DMS153 treated with DMSO at 0.1 percent for 48 hours (cell line): ENCODE results near the gene CARMIL1.
"Not testable (repeated sequence)": the region's sequence is repeated elsewhere in the genome, so short reads cannot be mapped to it uniquely, and the experiment has no call there.

Source experiments
- DNase-seq: peaks from one replicate; lab custom pipeline; 2025; ENCODE audit not compliant: unreplicated experiment; lab: John Stamatoyannopoulos, UW

CARMIL1 gene

DNA sequence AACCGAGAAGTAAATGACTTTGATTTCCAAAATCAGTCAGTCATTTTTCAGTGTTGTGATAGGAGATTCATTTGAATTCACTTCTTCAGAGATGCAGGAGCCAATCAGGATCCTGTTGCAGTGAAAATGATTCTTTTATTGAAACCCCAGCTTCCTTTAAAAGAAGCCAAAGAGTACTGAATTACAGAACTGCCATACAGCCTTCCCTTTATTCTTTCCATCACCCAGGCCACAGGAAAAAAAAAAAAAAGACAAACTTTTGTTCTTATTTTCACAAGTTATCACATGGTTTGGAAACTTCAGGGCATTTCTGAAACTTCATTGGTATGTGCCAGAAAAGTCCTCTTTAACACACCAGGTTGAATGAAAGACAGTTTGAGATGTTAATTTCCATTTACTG lies 1.8 kb upstream of the CARMIL1 start:
- DNase-seq: no peak

- no peak for DNase-seq
Measured at GRCh38 chr6:25277857-25278256, 1.3 kb upstream of the CARMIL1 start.

DNA sequence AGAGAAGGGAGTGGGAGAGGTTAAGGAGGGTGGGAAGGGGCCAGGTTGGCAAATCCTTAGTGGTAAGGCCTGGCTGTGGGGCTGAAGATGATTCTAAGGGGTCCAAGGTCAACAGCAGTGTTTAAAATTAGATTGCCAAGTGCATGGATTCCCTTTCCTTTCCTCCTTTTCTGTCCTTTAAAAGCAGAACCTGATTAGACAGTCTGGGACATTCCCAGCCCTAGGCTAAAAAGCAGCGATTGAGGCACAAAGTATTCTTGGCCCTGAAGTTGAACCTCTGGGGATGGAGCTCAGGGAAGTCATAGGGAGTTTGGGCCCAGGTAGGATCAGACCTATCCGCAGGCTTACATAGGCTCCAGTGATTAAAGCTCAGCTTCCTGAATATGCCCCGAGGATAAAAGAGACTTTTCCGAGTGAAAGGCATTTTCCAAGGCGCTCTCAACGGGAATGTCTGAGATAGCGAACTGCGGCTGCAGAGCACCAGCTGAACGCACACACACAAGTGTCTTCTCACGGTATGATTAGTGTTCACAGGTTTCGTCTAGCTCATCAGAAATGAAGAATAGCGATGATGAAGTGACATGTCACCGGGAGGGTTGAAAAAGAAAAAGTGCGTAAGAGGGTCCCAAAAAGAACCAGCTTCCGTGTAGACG lies 787 bp upstream of the CARMIL1 start:
- DNase-seq: no peak

DNA sequence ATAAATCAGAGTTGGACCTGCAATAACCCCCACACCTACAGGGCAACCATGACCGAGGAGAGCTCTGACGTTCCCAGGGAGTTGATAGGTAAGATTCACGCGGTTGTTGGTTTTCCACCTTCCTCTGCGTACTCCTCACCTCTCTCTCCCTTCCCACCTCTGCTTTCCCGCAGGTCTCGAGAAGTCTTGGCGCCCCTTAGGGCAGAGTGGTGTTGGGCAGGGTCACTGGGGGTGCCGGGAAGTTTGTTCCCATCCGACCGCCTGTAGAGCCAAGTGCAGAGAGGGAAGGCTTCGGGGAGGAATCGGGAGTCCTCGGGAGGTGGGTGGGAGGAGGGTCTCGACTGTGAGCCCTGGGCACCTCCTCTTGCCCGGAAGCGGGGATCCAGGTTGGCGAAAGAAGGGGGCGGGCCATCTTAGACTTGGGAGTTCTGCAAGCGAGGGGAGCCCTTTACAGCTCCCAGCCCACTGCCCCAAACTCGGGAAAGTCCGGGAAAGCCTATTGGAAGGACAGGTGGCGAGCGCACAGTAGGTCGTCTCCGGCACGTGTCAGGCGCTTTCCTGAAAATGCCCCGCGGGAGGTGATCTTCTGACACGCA lies 672 bp downstream of the CARMIL1 start:
- DNase-seq: no peak

DNA sequence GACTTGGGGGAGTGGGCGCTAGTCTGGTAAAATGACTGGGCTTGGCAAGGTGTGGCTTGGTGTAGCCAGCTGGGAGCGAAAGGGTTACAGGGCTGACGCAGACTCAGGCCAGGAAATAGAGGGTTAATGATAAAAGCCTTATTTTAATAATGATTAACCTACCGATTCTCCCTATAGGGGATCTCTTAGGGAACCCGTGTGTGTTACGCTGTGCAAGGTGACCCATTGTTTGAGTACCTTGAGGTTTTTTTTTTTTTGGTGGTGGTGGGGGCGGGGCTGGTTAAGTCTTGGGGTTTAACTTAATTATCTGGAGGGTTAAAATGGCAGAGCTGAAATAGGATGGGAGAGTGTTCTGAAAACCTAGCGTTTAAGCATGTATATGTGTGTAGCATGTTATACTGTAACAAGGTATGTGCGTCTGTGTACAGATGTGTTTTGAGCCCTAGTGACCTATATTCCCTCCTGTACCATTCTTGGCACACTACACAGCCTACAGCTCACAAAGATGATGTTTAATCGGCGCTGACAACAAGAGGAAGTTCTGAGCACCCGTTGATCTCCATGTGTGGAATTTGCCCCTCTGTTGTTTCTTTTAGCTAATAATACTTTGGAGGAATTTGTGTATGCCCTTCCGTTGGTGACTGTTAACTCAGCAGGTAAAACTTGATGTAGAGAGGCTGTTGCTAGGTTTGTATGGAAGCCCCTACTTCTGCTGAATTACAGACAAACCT lies 1.3 kb downstream of the CARMIL1 start:
- DNase-seq: no peak

- DNase-seq: no peak
Measured at GRCh38 chr6:25286891-25287290, 7.7 kb downstream of the CARMIL1 start.

GRCh38 chr6:25287941-25288340 lies 8.8 kb downstream of the CARMIL1 start:
- DNase-seq: no peak

DNA sequence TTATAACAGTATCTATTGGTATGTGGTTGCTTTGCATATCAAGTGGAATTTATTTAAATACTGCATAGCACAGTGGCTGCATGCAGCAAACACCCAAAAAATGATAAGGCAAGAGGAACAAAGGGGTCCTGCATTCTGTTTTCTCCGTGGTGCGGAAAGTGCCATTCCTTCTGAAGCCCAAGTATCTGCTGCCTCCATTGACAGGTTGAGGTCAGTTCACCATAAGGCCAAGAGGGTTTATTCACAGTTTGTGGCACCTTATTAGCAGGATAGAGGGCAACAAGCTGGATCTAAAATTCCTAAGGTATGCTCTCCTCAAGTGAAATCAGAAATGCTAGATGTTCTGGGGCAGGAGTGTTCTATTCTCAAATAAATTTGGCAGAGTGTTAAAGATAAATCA lies 9.3 kb downstream of the CARMIL1 start:
- no peak for DNase-seq

- no peak for DNase-seq
Measured at GRCh38 chr6:25290306-25291060, 11.3 kb downstream of the CARMIL1 start.

DNA sequence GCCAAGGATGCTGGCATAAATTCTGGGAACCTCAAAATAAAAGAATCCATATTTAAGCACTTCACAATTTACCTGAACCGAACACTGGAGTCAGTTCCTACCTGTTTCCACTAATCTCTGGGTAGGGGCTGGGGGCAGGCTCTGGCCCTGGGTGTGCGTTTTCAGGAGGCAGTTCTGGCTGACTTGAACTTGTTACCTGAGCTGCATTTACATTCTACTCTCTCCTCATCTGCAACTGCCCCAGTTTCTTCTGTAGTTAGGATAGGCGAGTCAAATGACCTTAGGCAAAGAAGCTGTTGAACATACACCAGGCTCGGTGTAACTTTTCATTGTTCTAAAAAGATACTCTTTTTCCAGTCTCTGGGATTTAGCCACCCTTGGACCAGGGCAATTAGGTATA lies 13.2 kb downstream of the CARMIL1 start:
- no peak for DNase-seq

- no peak for DNase-seq
Measured at GRCh38 chr6:25295651-25296050, 16.5 kb downstream of the CARMIL1 start.

DNA sequence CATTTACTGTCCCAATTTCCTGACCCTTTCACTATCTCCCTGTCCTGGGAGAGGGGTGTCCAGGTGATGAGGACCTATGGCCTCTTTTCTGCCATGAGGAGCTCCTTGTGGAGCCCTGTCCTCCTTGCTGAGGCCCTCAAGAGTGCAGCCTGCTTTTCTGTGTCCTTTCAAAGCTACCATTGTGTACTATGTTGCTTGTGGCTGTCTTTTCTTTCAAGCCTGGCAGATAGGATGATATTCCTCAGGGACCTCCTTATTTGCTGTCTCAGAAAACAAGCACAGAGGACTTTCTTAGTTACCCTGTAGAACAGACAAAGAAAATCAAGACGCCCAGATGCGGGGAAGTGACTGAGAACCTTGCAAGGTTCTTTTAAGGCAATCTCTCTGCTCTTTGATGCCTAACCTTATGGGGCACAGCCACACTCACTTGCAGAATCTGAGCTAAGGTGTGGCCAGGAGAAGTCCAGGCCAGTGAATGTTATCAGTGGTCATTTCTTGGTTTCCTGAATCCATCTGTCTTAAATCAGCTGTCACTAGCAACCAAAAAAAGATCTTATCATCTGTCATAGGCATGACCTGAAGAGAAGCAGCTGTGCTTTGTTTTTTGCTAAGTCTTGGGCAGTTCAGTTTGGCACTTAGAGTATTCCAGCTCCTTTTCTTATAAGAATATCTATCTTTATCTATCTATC lies 17.2 kb downstream of the CARMIL1 start:
- DNase-seq: no peak

- DNase-seq: no peak
Measured at GRCh38 chr6:25297039-25297441, 17.9 kb downstream of the CARMIL1 start.

DNA sequence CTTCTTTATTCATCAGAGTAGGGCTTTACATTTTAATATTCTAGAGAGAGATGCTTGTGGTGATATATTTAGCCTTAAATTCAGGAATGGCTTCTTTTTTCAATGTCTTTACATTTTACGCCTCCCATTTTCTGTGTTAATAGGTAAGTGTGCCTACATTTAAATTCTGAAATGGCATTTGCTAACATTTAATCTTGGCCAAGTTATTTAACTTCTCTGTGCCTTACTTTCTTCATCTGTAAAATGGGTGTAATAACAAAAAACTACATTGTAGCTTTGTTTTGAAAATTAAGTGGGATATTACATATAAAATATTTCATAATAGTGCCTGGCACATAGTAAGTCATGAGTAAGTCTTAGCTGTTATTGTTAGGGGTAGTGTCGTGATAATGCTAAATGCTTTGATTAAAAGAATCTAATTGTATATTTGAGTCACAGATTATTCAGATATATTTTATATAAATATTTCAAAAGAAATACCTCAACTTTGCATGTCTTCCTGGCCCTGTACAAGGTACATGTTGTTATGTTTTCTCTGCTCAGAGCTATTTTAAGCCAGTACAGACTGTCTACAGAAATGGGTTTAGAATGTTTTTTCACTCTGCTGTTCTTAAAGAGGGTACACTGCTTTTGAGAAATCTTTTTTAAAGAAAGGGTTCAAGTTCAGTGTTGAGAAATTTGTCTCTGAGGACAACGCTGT lies 18.8 kb downstream of the CARMIL1 start:
- DNase-seq: no peak

- DNase-seq: not testable (repeated sequence)
Measured at GRCh38 chr6:25298523-25298865, 19.3 kb downstream of the CARMIL1 start.

DNA sequence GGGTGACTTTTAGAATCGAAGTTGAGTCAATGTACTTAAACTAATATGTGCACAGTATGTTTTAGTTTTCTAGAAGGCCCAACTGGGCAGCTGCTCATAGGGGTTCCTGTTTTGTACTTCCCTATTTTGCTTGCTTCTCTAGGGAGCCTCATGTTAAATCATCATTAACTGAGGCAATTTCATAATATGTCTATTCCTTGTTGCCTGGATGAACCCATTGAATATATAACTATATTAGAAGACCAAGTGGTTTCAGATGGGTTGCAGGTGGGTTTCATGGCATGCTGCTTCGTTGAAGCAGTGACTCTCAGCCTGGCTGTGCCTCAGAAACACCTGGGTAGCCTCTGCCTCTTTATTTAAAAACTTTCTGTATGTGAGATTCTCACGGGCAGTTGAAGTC lies 22.2 kb downstream of the CARMIL1 start:
- DNase-seq: no peak

DNA sequence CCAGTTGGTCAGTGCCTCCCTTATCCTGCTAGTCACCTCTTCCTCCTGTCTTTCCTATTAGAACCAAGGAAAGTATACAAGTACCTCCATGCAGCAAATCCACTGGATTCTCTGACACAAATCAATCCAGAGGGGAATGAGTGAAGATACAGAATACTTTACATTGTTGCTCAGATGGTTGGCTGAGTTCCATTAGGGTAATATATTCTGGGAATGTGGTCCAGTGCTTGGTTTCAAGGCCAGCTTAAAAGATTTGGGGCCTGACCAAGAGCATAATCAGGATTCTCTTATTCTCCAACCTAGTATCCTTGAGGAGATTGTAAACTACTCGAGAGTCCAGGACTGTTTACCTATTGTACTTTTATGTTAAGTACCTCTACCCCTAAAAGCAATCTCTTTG lies 23.0 kb downstream of the CARMIL1 start:
- no peak for DNase-seq

DNA sequence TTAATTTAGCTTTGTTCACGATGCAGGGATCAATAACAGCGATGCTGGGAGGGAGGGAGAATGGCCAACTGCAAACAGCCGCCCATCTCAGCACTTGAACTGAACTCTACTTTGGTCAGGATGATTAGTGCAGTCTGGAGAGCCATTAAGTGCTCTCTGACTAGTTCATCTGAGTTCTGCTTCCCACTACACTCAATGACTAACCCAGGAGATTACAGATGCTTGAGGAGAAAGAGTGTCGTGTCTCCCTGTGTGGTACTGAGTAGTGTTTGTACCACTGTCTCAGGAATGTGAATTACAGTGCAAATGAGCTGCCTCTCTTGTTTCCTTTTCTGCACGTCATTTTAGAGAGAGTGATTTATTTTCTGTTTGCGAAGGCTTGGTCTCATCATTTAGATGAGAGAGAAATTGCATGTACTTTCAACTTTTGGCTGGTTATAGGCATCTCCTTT lies 23.5 kb downstream of the CARMIL1 start:
- peak; percentile 61 for DNase-seq

- no peak for DNase-seq
Measured at GRCh38 chr6:25303254-25303653, 24.1 kb downstream of the CARMIL1 start.

DNA sequence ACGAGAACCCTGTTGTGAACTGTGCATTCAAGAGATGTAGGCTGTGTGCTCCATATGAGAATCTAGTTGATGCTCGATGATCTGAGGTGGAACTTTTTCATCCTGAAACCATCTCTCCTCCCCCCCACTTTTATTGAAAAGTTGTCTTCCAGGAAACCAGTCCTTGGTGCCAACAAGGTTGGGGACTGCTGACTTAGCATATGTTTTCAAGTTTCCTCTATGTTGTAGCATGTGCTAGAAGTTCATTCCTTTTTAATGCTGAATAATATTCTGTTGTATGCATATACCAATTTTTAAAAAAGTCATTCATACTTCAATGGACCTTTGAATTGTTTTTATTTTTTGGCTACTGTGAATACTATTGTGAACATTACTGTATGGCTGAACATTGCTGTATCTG lies 27.2 kb downstream of the CARMIL1 start:
- DNase-seq: no peak
